Neuronal stem cell (in vitro differentiated cells): ENCODE measurements around the gene LZTFL1.

Experiments used
- DNase-seq: peaks from one replicate; pipeline ENCODE4 v3.0.0-alpha.2; 2013; ENCODE audit warnings: low spot score
- H2AFZ ChIP-seq: one replicate; pipeline ENCODE4 v1.6.1; 2013; ENCODE audit warnings: mild to moderate bottlenecking, low read length, inconsistent platforms
- H2AK5ac ChIP-seq: 2 replicates; pipeline ENCODE4 v1.6.1; 2013; ENCODE audit warnings: low read depth, mild to moderate bottlenecking, inconsistent platforms, low read length, moderate library complexity, mixed read lengths
- H2BK120ac ChIP-seq: 2 replicates; pipeline ENCODE4 v1.6.1; 2013; ENCODE audit warnings: low read depth, mild to moderate bottlenecking, inconsistent platforms, low read length, moderate library complexity, mixed read lengths
- H2BK12ac ChIP-seq: one replicate; pipeline ENCODE4 v1.6.1; 2013; ENCODE audit warnings: low read length, inconsistent platforms
- H2BK15ac ChIP-seq: 2 replicates; pipeline ENCODE4 v1.6.1; 2013; ENCODE audit warnings: mild to moderate bottlenecking, low read length, inconsistent platforms, mixed read lengths
- H2BK5ac ChIP-seq: one replicate; pipeline ENCODE4 v1.6.1; 2013; ENCODE audit warnings: inconsistent platforms, mild to moderate bottlenecking, low read length, moderate library complexity
- H3K14ac ChIP-seq: one replicate; pipeline ENCODE4 v1.6.1; 2013; ENCODE audit warnings: low read length, inconsistent platforms
- H3K18ac ChIP-seq: 2 replicates; pipeline ENCODE4 v1.6.1; 2013; ENCODE audit warnings: low read length, inconsistent platforms
- H3K23ac ChIP-seq: 2 replicates; pipeline ENCODE4 v1.6.1; 2013; ENCODE audit warnings: low read depth, mild to moderate bottlenecking, mixed read lengths, low read length, inconsistent platforms; ENCODE audit not compliant: poor library complexity
- H3K27ac ChIP-seq: replicated peaks from 3 replicates; pipeline ENCODE4 v1.5.1; 2013; ENCODE audit warnings: low read length, inconsistent platforms
- H3K27me3 ChIP-seq, 3 experiments: 2 replicates each; pipeline ENCODE4 v1.6.1; 2013; ENCODE audit warnings: low read length in 3 of 3, mild to moderate bottlenecking in 2 of 3, inconsistent platforms in 1 of 3, low read depth in 1 of 3, mixed read lengths in 1 of 3, moderate library complexity in 1 of 3; ENCODE audit not compliant: control insufficient read depth in 3 of 3, insufficient read depth in 3 of 3
- H3K36me3 ChIP-seq, 2 donors: replicated peaks in 1 of 2; 2 replicates each; pipeline ENCODE4 v1.6.1; 2013; ENCODE audit warnings: low read length in 2 of 2; ENCODE audit not compliant: control insufficient read depth in 2 of 2, insufficient read depth in 2 of 2
- H3K4ac ChIP-seq: 2 replicates; pipeline ENCODE4 v1.6.1; 2013; ENCODE audit warnings: inconsistent platforms, mild to moderate bottlenecking, low read length, moderate library complexity
- H3K4me1 ChIP-seq, 2 donors: 1 replicate in 1 of 2; 2 replicates in 1 of 2; pipeline ENCODE4 v1.6.1; 2013; ENCODE audit warnings: low read length in 2 of 2, low read depth in 1 of 2; ENCODE audit not compliant: control insufficient read depth in 2 of 2, insufficient read depth in 1 of 2
- H3K4me2 ChIP-seq: one replicate; pipeline ENCODE4 v1.6.1; 2013; ENCODE audit warnings: mild to moderate bottlenecking, low read length, inconsistent platforms; ENCODE audit not compliant: insufficient read depth, poor library complexity, severe bottlenecking
- H3K4me3 ChIP-seq, 2 donors: 2 replicates each; pipeline ENCODE4 v1.5.1; 2013; ENCODE audit warnings: low read length in 2 of 2, mild to moderate bottlenecking in 2 of 2, inconsistent platforms in 1 of 2, moderate library complexity in 1 of 2
- H3K79me1 ChIP-seq: one replicate; pipeline ENCODE4 v1.6.1; 2013; ENCODE audit warnings: low read depth, mild to moderate bottlenecking, inconsistent platforms, low read length, moderate library complexity
- H3K9ac ChIP-seq: one replicate; pipeline ENCODE4 v1.6.1; 2013; ENCODE audit warnings: mild to moderate bottlenecking, low read depth, low read length, inconsistent platforms; ENCODE audit not compliant: poor library complexity
- H3K9me3 ChIP-seq, 2 donors: replicated peaks in 1 of 2; 2 replicates each; pipeline versions ENCODE3 to v1.6.1; 2013; ENCODE audit warnings: low read length in 2 of 2, mild to moderate bottlenecking in 2 of 2, inconsistent platforms in 1 of 2, low read depth in 1 of 2, mixed read lengths in 1 of 2, moderate library complexity in 1 of 2; ENCODE audit not compliant: control insufficient read depth in 2 of 2, insufficient read depth in 1 of 2
- H4K8ac ChIP-seq: one replicate; pipeline ENCODE4 v1.6.1; 2013; ENCODE audit warnings: low read depth, mild to moderate bottlenecking, inconsistent platforms, low read length, moderate library complexity
- H4K91ac ChIP-seq: one replicate; pipeline ENCODE4 v1.6.1; 2013; ENCODE audit warnings: low read length, low read depth, mild to moderate bottlenecking, inconsistent platforms; ENCODE audit not compliant: poor library complexity
- WGBS, 2 donors: extraction: QIAGEN DNeasy Blood & Tissue Kit; methylation state at CpG; one replicate each; pipeline ENCODE4 v1.1.7; 2013; ENCODE audit warnings: missing lambda C conversion rate in 2 of 2, mixed read lengths in 1 of 2; ENCODE audit not compliant: insufficient read length in 2 of 2, insufficient replicate concordance in 1 of 2; ENCODE audit errors: extremely low coverage in 2 of 2; 5-methylcytosine and 5-hydroxymethylcytosine counted together

LZTFL1 gene

GRCh38 chr3:45870099-45870498 lies 28.2 kb upstream of the LZTFL1 start:
- H3K36me3 ChIP-seq, result no peaks in the 10 kb centered on the region
- no peaks in the 10 kb centered on the region for H3K9me3 ChIP-seq
- H3K4me1 ChIP-seq, result no peaks in the 10 kb centered on the region
- no peak overlapping the region for H2BK5ac ChIP-seq
- no peak overlapping the region for H2BK15ac ChIP-seq
- H3K23ac ChIP-seq, result no peak overlapping the region
- no CpG with 5 or more reads among the region's 4 CpGs for WGBS, 2 donors
- H3K27ac ChIP-seq, result no peak overlapping the region
- no peak overlapping the region for H3K4me3 ChIP-seq
- no peak overlapping the region for H3K4ac ChIP-seq
- H3K27me3 ChIP-seq, result peaks cover 0 to 10% (median 0%) of the 10 kb centered on the region in 3 experiments
- H4K8ac ChIP-seq, result no peak overlapping the region
- no peak overlapping the region for H3K14ac ChIP-seq
- H3K9ac ChIP-seq, result no peak overlapping the region
- no peak overlapping the region for H2BK120ac ChIP-seq
- H3K4me2 ChIP-seq, result no peak overlapping the region
- H3K18ac ChIP-seq, result no peak overlapping the region
- H4K91ac ChIP-seq, result no peak overlapping the region
- H2BK12ac ChIP-seq, result no peak overlapping the region
- H3K79me1 ChIP-seq, result no peaks in the 10 kb centered on the region
- H2AFZ ChIP-seq, result no peak overlapping the region
- H2AK5ac ChIP-seq, result no peak overlapping the region
- no peak for DNase-seq

- DNase-seq, result no peak
- no peak overlapping the region for H2BK12ac ChIP-seq
- H3K9ac ChIP-seq, result no peak overlapping the region
- no peak overlapping the region for H2AFZ ChIP-seq
- no peaks in the 10 kb centered on the region for H3K9me3 ChIP-seq
- H3K4me1 ChIP-seq, result no peaks in the 10 kb centered on the region
- H3K14ac ChIP-seq, result no peak overlapping the region
- no peaks in the 10 kb centered on the region for H3K36me3 ChIP-seq
- no peak overlapping the region for H3K4ac ChIP-seq
- H4K91ac ChIP-seq, result no peak overlapping the region
- no peak overlapping the region for H4K8ac ChIP-seq
- H3K4me3 ChIP-seq, result no peak overlapping the region
- H3K23ac ChIP-seq, result no peak overlapping the region
- H3K4me2 ChIP-seq, result no peak overlapping the region
- H3K27ac ChIP-seq, result no peak overlapping the region
- no peak overlapping the region for H2BK15ac ChIP-seq
- H2BK5ac ChIP-seq, result no peak overlapping the region
- no peak overlapping the region for H2AK5ac ChIP-seq
- H2BK120ac ChIP-seq, result no peak overlapping the region
- no peak overlapping the region for H3K18ac ChIP-seq
- WGBS, 2 donors, result no CpG with 5 or more reads among the region's 3 CpGs
- H3K79me1 ChIP-seq, result no peaks in the 10 kb centered on the region
- peaks cover 0 to 9% (median 0%) of the 10 kb centered on the region in 3 experiments for H3K27me3 ChIP-seq
Measured at GRCh38 chr3:45869638-45870037, 27.7 kb upstream of the LZTFL1 start.

- H3K4me2 ChIP-seq, result no peak overlapping the region
- H4K8ac ChIP-seq, result no peak overlapping the region
- no peak overlapping the region for H2BK12ac ChIP-seq
- peaks cover 0 to 5% (median 0%) of the 10 kb centered on the region in 3 experiments for H3K27me3 ChIP-seq
- H3K9ac ChIP-seq, result no peak overlapping the region
- no peak for DNase-seq
- no peak overlapping the region for H3K4ac ChIP-seq
- no peak overlapping the region for H3K18ac ChIP-seq
- H2AK5ac ChIP-seq, result no peak overlapping the region
- H2BK15ac ChIP-seq, result no peak overlapping the region
- H2BK5ac ChIP-seq, result no peak overlapping the region
- no peaks in the 10 kb centered on the region for H3K9me3 ChIP-seq
- H2BK120ac ChIP-seq, result no peak overlapping the region
- no peaks in the 10 kb centered on the region for H3K4me1 ChIP-seq
- no peak overlapping the region for H3K27ac ChIP-seq
- no peak overlapping the region for H3K14ac ChIP-seq
- H3K79me1 ChIP-seq, result no peaks in the 10 kb centered on the region
- H3K23ac ChIP-seq, result no peak overlapping the region
- H3K4me3 ChIP-seq, result no peak overlapping the region
- no CpG with 5 or more reads among the region's 2 CpGs for WGBS, 2 donors
- H2AFZ ChIP-seq, result no peak overlapping the region
- H3K36me3 ChIP-seq, result no peaks in the 10 kb centered on the region
- H4K91ac ChIP-seq, result no peak overlapping the region
Measured at GRCh38 chr3:45868650-45869049, 26.7 kb upstream of the LZTFL1 start.

GRCh38 chr3:45868213-45868612 lies 26.3 kb upstream of the LZTFL1 start:
- no peak overlapping the region for H3K23ac ChIP-seq
- no peak overlapping the region for H3K9ac ChIP-seq
- H3K4ac ChIP-seq, result no peak overlapping the region
- no peak overlapping the region for H2AK5ac ChIP-seq
- no peaks in the 10 kb centered on the region for H3K36me3 ChIP-seq
- H2BK120ac ChIP-seq, result no peak overlapping the region
- no peaks in the 10 kb centered on the region for H3K79me1 ChIP-seq
- peaks cover 0 to 8% (median 0%) of the 10 kb centered on the region in 3 experiments for H3K27me3 ChIP-seq
- H3K27ac ChIP-seq, result no peak overlapping the region
- no peak overlapping the region for H2BK15ac ChIP-seq
- no peak overlapping the region for H2AFZ ChIP-seq
- H3K9me3 ChIP-seq, result no peaks in the 10 kb centered on the region
- no peak overlapping the region for H3K14ac ChIP-seq
- no peak for DNase-seq
- no peak overlapping the region for H4K91ac ChIP-seq
- no peak overlapping the region for H2BK5ac ChIP-seq
- H3K4me3 ChIP-seq, result no peak overlapping the region
- no peak overlapping the region for H3K4me2 ChIP-seq
- no peak overlapping the region for H4K8ac ChIP-seq
- no peak overlapping the region for H3K18ac ChIP-seq
- WGBS, 2 donors, result no CpG with 5 or more reads among the region's 2 CpGs
- H3K4me1 ChIP-seq, result no peaks in the 10 kb centered on the region
- H2BK12ac ChIP-seq, result no peak overlapping the region
